Small intestine (tissue), 16 donors: Measurements from ENCODE around the gene DEAF1. TPM values are rescaled to one million over a fixed set of nuclear protein-coding genes. Genes with fewer than 3 reads are reported as not detected.
"Not testable (repeated sequence)": the region's sequence is repeated elsewhere in the genome, so short reads cannot be mapped to it uniquely, and the experiment has no call there.

Source experiments
- DNase-seq, 2 donors: peaks; one replicate each; pipeline versions ENCODE4 v3.0.0 to v3.0.0-alpha.2; 2013
- FAIRE-seq: peaks from 2 replicates; lab custom pipeline; 2012; peaks lifted over from hg19 to GRCh38; lab: Jason Lieb, UNC
- H3K27ac ChIP-seq, 3 donors: one replicate each; pipeline ENCODE4 v1.5.1; 2013; ENCODE audit warnings: low read length in 2 of 3, mild to moderate bottlenecking in 2 of 3, control low read depth in 1 of 3, inconsistent platforms in 1 of 3, low read depth in 1 of 3, moderate library complexity in 1 of 3
- H3K27me3 ChIP-seq, 3 donors: one replicate each; pipeline ENCODE4 v1.6.1; 2013; ENCODE audit warnings: low read length in 3 of 3, inconsistent platforms in 1 of 3; ENCODE audit not compliant: control insufficient read depth in 3 of 3, insufficient read depth in 3 of 3
- H3K36me3 ChIP-seq, 3 donors: one replicate each; pipeline ENCODE4 v1.6.1; 2013; ENCODE audit warnings: low read length in 3 of 3, inconsistent platforms in 1 of 3, low read depth in 1 of 3, mild to moderate bottlenecking in 1 of 3, moderate library complexity in 1 of 3; ENCODE audit not compliant: control insufficient read depth in 3 of 3, insufficient read depth in 2 of 3
- H3K4me1 ChIP-seq, 3 donors: one replicate each; pipeline ENCODE4 v1.6.1; 2013; ENCODE audit warnings: low read length in 2 of 3, inconsistent platforms in 1 of 3, low read depth in 1 of 3, mild to moderate bottlenecking in 1 of 3, moderate library complexity in 1 of 3; ENCODE audit not compliant: control insufficient read depth in 3 of 3, insufficient read depth in 2 of 3
- H3K4me3 ChIP-seq, 3 donors: one replicate each; pipeline ENCODE4 v1.5.1; 2013; ENCODE audit warnings: low read length in 3 of 3, control low read depth in 1 of 3, inconsistent platforms in 1 of 3, low read depth in 1 of 3, mild to moderate bottlenecking in 1 of 3, moderate library complexity in 1 of 3
- H3K9me3 ChIP-seq, 2 donors: one replicate each; pipeline ENCODE4 v1.6.1; 2013; ENCODE audit warnings: low read depth in 1 of 2, low read length in 1 of 2; ENCODE audit not compliant: control insufficient read depth in 2 of 2, insufficient read depth in 1 of 2
- WGBS, 3 donors: extraction: QIAGEN DNeasy Blood & Tissue Kit; methylation state at CpG; one replicate each; pipeline ENCODE4 v1.1.7; 2013; 5-methylcytosine and 5-hydroxymethylcytosine counted together
- long read RNA-seq, 10 donors: transcript quantifications; one replicate each; lab custom pipeline, GENCODE V29; 2026
- polyA plus RNA-seq, 4 donors: library from polyadenylated mRNA; stranded (reverse) in 3 of 4; unstranded in 1 of 4; fragments of 200-250 nt in 3 of 4; fragments of 120-200 nt in 1 of 4; gene quantifications; one replicate each; pipeline versions ENCODE4 v1.2.1 to v1.2.3, GENCODE V29; 2013
- donor health status: healthy with polysubstance abuse.
- donor health status: control.
- donor health status: control.
- donor health status: Bipolar disorder and iron deficiency.
- donor health status: healthy.

DEAF1 gene
- 10 to 100 TPM; 18.2 to 39.6 (median 29.4) TPM for polyA plus RNA-seq
- long read RNA-seq, donor 1, transcript DEAF1-201 (12 exons, 2,500 nt) = major isoform, 5 of 11 reads
- long read RNA-seq, donor 1, partial matches to known transcripts = 0 of 11 reads
- long read RNA-seq, donor 1, other reads (novel, unspliced or antisense) = 5 of 11 reads
- long read RNA-seq, donor 2, partial matches to known transcripts = 0 of 1 reads
- long read RNA-seq, donor 2, other reads (novel, unspliced or antisense) = 0 of 1 reads
- long read RNA-seq, donor 3, partial matches to known transcripts = 5 of 9 reads
- long read RNA-seq, donor 3, other reads (novel, unspliced or antisense) = 0 of 9 reads
- long read RNA-seq, donor 4 = 0 reads
- long read RNA-seq, donor 5 = 0 reads
- long read RNA-seq, donor 6, partial matches to known transcripts = 0 of 1 reads
- long read RNA-seq, donor 6, other reads (novel, unspliced or antisense) = 0 of 1 reads
- long read RNA-seq, donor 7 = 0 reads
- long read RNA-seq, donor 8 = 0 reads
- long read RNA-seq, donor 9 = 0 reads
- long read RNA-seq, donor 10, transcript DEAF1-201 (12 exons, 2,500 nt) = major isoform, 5 of 41 reads
- long read RNA-seq, donor 10, partial matches to known transcripts = 30 of 41 reads
- long read RNA-seq, donor 10, other reads (novel, unspliced or antisense) = 6 of 41 reads

- Histone ChIP-seq H3K4me1 (peaks cover 0 to 26% (median 13%) of the 10 kb centered on the region in 3 donors), H3K9me3 (no peaks in the 10 kb centered on the region), H3K27me3 (no peaks in the 10 kb centered on the region), H3K36me3 (peaks cover under 1 to 43% (median 2%) of the 10 kb centered on the region in 3 donors), H3K27ac (peak within 1 kb of the TSS; percentile 92 to 100 (median 98)), H3K4me3 (peak within 1 kb of the TSS; percentile 50 to 69 (median 55))
- DNase-seq (peak; percentile 97 to 99), FAIRE-seq (peak; percentile 67)
- WGBS, 3 donors = 0 to 2% (median 1%) methylated on average over 39 to 103 of the region's 103 CpGs
Measured at GRCh38 chr11:694563-695287, at the start of gene DEAF1. TSS of gene DEAF1 (minus strand) at chr11:695222. CDS start at chr11:695047, 175 bp downstream.

- Histone ChIP-seq H3K27me3 (no peaks in the 10 kb centered on the region), H3K9me3 (no peaks in the 10 kb centered on the region), H3K27ac (no peak overlapping the region), H3K36me3 (no peaks in the 10 kb centered on the region), H3K4me1 (peaks cover 0 to 3% (median 0%) of the 10 kb centered on the region in 3 donors), H3K4me3 (no peak overlapping the region)
- 94 to 96% (median 95%) methylated on average over 4 of the region's 4 CpGs for WGBS, 3 donors
- no peak for FAIRE-seq
- DNase-seq = no peak
Measured at GRCh38 chr11:742571-743201, 47.7 kb upstream of the DEAF1 start.

- Histone ChIP-seq H3K36me3 (no peaks in the 10 kb centered on the region), H3K4me1 (peaks cover 0 to 8% (median 0%) of the 10 kb centered on the region in 3 donors), H3K27ac (no peak overlapping the region), H3K4me3 (no peak overlapping the region), H3K9me3 (no peaks in the 10 kb centered on the region), H3K27me3 (peaks cover 0 to 3% (median 0%) of the 10 kb centered on the region in 3 donors)
- DNase-seq = peak in 1 of 2 donors; percentile 67
- no peak for FAIRE-seq
- 26 to 71% (median 46%) methylated on average over 3 of the region's 3 CpGs for WGBS, 3 donors
Measured at GRCh38 chr11:742156-742546, 47.1 kb upstream of the DEAF1 start.

GRCh38 chr11:737899-738298, 42.9 kb upstream of the DEAF1 start:
- not testable (repeated sequence) for H3K27ac ChIP-seq, H3K9me3 ChIP-seq, H3K27me3 ChIP-seq, H3K4me3 ChIP-seq, H3K36me3 ChIP-seq, H3K4me1 ChIP-seq, FAIRE-seq
- 46 to 50% (median 50%) methylated on average over 10 of the region's 10 CpGs for WGBS, 3 donors
- DNase-seq = peak in 1 of 2 donors; percentile 16

- Histone ChIP-seq H3K27ac (no peak overlapping the region), H3K9me3 (no peaks in the 10 kb centered on the region), H3K4me3 (no peak overlapping the region), H3K27me3 (peaks cover 0 to 6% (median 0%) of the 10 kb centered on the region in 3 donors), H3K36me3 (no peaks in the 10 kb centered on the region), H3K4me1 (peaks cover 0 to 8% (median 0%) of the 10 kb centered on the region in 3 donors)
- DNase-seq (no peak), FAIRE-seq (no peak)
- 45 to 55% (median 50%) methylated on average over 11 of the region's 11 CpGs for WGBS, 3 donors
Measured at GRCh38 chr11:737366-737765, 42.3 kb upstream of the DEAF1 start.

GRCh38 chr11:734541-734940, 39.5 kb upstream of the DEAF1 start:
- not testable (repeated sequence) for H3K9me3 ChIP-seq, H3K27ac ChIP-seq, H3K4me3 ChIP-seq, H3K36me3 ChIP-seq, FAIRE-seq, DNase-seq, H3K27me3 ChIP-seq
- H3K4me1 ChIP-seq = peaks cover 0 to 12% (median 0%) of the 10 kb centered on the region in 3 donors
- WGBS, 3 donors = 94 to 95% (median 95%) methylated on average over 15 to 26 of the region's 26 CpGs

GRCh38 chr11:733072-733471, 38.0 kb upstream of the DEAF1 start:
- Histone ChIP-seq H3K4me1 (peaks cover 0 to 17% (median 0%) of the 10 kb centered on the region in 3 donors), H3K27ac (no peak overlapping the region), H3K9me3 (no peaks in the 10 kb centered on the region), H3K4me3 (no peak overlapping the region), H3K27me3 (peaks cover 0 to 6% (median 0%) of the 10 kb centered on the region in 3 donors), H3K36me3 (peaks cover 0 to 5% (median 0%) of the 10 kb centered on the region in 3 donors)
- no peak for FAIRE-seq
- no peak for DNase-seq
- WGBS, 3 donors = 73 to 80% (median 74%) methylated on average over 20 of the region's 20 CpGs
